ENCODE measurements around the gene BEAN1. TPM values are rescaled to one million over a fixed set of nuclear protein-coding genes. Genes with fewer than 3 reads are reported as not detected.

BEAN1 gene
- total and polyA plus RNA-seq, 12 donors: 0.26 to 9.6 (median 2.0) TPM

DNA sequence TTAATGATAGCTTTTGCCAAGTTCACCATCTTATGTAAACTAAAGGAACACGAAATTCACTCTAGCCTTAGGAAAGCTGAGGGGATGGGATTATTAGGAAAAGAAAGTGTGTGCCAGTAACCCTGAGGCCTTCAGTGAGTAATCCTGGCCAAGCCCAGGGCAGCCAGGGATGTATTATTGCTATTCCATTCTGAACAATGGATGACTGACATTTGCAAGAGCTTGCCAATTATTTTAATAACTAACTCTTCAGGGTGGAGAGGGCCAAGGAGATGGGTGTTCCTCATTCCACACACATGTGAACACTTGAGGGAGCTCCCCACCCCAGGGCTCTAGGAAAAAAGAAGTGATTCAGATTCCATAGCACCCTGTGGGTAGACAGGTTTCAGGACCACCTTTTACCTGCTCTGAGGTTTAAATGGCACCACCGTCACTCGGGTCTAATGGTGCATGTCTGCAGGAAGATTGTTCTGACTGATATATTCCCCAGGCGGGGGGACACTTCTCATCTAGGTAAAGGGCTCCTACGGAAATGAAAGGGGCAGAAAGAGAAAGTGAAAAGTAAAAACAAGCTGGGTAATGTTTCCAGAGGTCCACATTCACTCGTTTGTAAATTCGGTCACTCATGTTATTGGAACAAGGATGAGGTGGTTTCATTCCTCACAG, 81.3 kb downstream of the BEAN1 start:
- TF ChIP-seq, protein P1, sequence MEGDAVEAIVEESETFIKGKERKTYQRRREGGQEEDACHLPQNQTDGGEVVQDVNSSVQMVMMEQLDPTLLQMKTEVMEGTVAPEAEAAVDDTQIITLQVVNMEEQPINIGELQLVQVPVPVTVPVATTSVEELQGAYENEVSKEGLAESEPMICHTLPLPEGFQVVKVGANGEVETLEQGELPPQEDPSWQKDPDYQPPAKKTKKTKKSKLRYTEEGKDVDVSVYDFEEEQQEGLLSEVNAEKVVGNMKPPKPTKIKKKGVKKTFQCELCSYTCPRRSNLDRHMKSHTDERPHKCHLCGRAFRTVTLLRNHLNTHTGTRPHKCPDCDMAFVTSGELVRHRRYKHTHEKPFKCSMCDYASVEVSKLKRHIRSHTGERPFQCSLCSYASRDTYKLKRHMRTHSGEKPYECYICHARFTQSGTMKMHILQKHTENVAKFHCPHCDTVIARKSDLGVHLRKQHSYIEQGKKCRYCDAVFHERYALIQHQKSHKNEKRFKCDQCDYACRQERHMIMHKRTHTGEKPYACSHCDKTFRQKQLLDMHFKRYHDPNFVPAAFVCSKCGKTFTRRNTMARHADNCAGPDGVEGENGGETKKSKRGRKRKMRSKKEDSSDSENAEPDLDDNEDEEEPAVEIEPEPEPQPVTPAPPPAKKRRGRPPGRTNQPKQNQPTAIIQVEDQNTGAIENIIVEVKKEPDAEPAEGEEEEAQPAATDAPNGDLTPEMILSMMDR (IDR thresholded peaks at IDR 0.05): peak in 1 of 9 donors; percentile 16
- H3K9me3 ChIP-seq: no peaks in the 10 kb centered on the region
- intact Hi-C loops (cut with DNase I): no loop called here
- no peak overlapping the region for H3K4me3 ChIP-seq
- peaks cover 10 to 60% (median 38%) of the 10 kb centered on the region in 9 donors for H3K4me1 ChIP-seq
- peaks cover 0 to 47% (median 0%) of the 10 kb centered on the region in 9 donors for H3K36me3 ChIP-seq
- H3K27me3 ChIP-seq: no peaks in the 10 kb centered on the region
- H3K27ac ChIP-seq: peak overlapping the region in 5 of 10 donors; percentile 13 to 55 (median 17)
- ATAC-seq (peak in 7 of 8 donors; percentile 5 to 57 (median 27)), DNase-seq (no peak)
- WGBS, 2 donors: 79 to 81% methylated on average over 7 of the region's 7 CpGs

DNA sequence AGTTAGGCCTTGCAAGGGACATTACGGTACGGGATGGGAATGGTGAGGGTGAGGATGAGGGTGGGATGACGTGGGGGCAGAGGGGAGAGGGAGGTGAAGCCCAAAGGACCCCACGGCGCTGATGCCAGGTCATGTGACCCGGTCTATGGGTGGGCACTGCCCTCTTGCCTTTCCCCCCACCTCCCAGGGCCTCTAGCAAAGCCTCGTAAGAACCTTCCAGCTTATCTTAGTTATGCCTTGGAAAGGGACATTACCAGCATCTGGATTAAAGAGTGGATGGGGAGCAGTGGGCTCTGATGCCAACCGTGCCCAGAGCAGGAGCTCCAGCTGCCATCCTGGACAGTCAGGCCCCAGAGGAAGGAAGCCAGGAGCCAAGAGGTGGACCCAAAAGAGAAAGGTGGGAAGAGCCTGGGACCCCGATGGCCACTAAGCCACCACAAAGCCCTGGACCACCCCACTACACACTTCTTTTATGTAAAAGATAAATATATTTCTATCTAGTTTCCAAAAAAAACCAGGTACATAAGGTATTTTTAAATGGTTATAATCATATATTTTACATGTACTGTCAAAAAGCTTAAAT, 81.9 kb downstream of the BEAN1 start:
- H3K27ac ChIP-seq: peak overlapping the region in 6 of 10 donors; percentile 13 to 55 (median 26)
- peaks cover 10 to 54% (median 39%) of the 10 kb centered on the region in 9 donors for H3K4me1 ChIP-seq
- H3K4me3 ChIP-seq: no peak overlapping the region
- intact Hi-C loops (cut with DNase I): no loop called here
- no peak for DNase-seq
- peaks cover 0 to 54% (median 0%) of the 10 kb centered on the region in 9 donors for H3K36me3 ChIP-seq
- 91 to 94% methylated on average over 9 of the region's 9 CpGs for WGBS, 2 donors
- H3K27me3 ChIP-seq: no peaks in the 10 kb centered on the region
- TF ChIP-seq, protein P1 (IDR thresholded peaks at IDR 0.05): no peak
- ATAC-seq: no peak
- H3K9me3 ChIP-seq: no peaks in the 10 kb centered on the region

DNA sequence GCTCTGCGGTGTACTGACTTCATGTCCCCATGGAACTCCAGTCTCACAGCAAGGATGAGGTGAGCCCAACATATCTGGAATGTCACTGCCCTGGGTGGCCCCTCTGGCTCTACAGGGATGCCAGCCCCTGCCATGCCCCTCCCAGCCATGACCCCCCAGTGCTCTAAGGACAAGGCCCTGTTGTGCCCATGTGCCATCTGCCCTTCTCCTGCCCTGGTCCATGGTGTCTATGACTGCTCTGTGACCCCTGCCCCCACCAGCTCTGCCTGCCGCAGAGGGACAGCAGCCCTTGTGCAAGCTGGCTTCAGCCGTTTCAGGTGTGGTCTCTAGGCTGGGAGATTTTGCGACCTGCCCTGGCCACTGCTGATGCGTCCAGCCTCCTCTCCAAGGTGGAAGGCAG, 82.5 kb downstream of the BEAN1 start:
- Histone ChIP-seq H3K4me1 (peaks cover 10 to 54% (median 39%) of the 10 kb centered on the region in 9 donors), H3K36me3 (peaks cover 0 to 54% (median 0%) of the 10 kb centered on the region in 9 donors), H3K27me3 (no peaks in the 10 kb centered on the region), H3K9me3 (no peaks in the 10 kb centered on the region), H3K27ac (peak overlapping the region in 1 of 10 donors; percentile 55), H3K4me3 (no peak overlapping the region)
- TF ChIP-seq, protein P1 (IDR thresholded peaks at IDR 0.05): no peak
- DNase-seq: no peak
- intact Hi-C loops (cut with DNase I): no loop called here
- 95 to 98% methylated on average over 5 of the region's 5 CpGs for WGBS, 2 donors
- no peak for ATAC-seq

DNA sequence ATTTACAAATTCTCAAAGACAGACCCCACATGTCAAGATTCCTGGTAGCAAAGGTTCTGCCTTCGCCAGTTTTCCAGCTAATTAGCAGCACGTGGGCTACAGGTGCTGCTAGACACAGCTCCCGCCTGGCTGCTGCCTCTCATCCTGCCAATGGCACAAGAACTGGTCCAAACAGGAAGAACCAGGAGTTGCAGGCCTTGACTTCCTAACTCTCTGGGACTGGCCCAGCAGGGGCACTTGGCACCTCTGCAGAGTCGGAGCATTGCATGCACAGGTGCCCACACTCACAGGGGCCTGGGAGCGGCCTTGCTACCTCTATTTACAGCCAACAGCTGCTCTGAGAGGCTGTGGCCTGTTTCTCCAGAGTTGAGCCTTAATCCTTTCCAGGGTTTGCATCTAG, 83.2 kb downstream of the BEAN1 start:
- TF ChIP-seq, protein P1 (IDR thresholded peaks at IDR 0.05): no peak
- intact Hi-C loops (cut with DNase I): loop anchor here in 1 of 10 donors (10.0 kb wide), 1 partner anchor 95 kb away; the partner anchor contains the start of gene CMTM3
- Histone ChIP-seq H3K36me3 (peaks cover 0 to 54% (median 0%) of the 10 kb centered on the region in 9 donors), H3K4me1 (peaks cover 12 to 57% (median 40%) of the 10 kb centered on the region in 9 donors), H3K27ac (peak overlapping the region in 8 of 10 donors; percentile 45 to 83 (median 73)), H3K9me3 (no peaks in the 10 kb centered on the region), H3K4me3 (no peak overlapping the region), H3K27me3 (no peaks in the 10 kb centered on the region)
- no peak for DNase-seq
- 91 to 97% methylated on average over 5 of the region's 5 CpGs for WGBS, 2 donors
- ATAC-seq: no peak

Measured in heart right ventricle (tissue), 16 donors.